Measurements from ENCODE around the gene CRBN.

GRCh38 chr3:3105815-3106214, 73.7 kb downstream of the CRBN start:
- TF ChIP-seq CTCF (conservative IDR thresholded peaks at IDR 0.05 in 1 of 2, IDR thresholded peaks at IDR 0.05 in 1 of 2; ENCODE audit: extremely low read depth in 1 of 2, insufficient read depth in 1 of 2, low read depth in 1 of 2, low read length in 2 of 2), result no peak
- TF ChIP-seq EZH2 (IDR thresholded peaks at IDR 0.05; ENCODE audit: borderline replicate concordance, low read length), result no peak

Data from mammary epithelial cell (primary cell).